Pancreas (tissue), 10 donors: Measurements from ENCODE around the gene ORC1. TPM values are rescaled to one million over a fixed set of nuclear protein-coding genes. Genes with fewer than 3 reads are reported as not detected.

Source experiments
- ATAC-seq, 4 donors: fragments of 200-7000 bp; cut with Tn5 transposase; one replicate each; pipeline versions ENCODE4 v1.8.0 to v1.9.1; 2020; ENCODE audit warnings: mild to moderate bottlenecking in 4 of 4, moderate library complexity in 4 of 4
- DNase-seq, 6 donors: peaks; one replicate each; pipeline ENCODE4 v3.0.0-alpha.2; 2020
- FAIRE-seq: peaks from 2 replicates; lab custom pipeline; 2012; peaks lifted over from hg19 to GRCh38; lab: Jason Lieb, UNC
- H3K27ac ChIP-seq, 4 donors: fragments of 200-600 bp; sonication (generic); 1 replicate in 3 of 4; 2 replicates in 1 of 4; pipeline versions ENCODE4 v1.5.0 to v1.8.0; 2020
- H3K27me3 ChIP-seq, 4 donors: fragments of 200-600 bp; one replicate each; pipeline ENCODE4 v1.8.0; 2021
- H3K36me3 ChIP-seq, 3 donors: fragments of 200-600 bp; sonication (generic) in 1 of 3; one replicate each; pipeline versions ENCODE4 v1.5.0 to v1.8.0; 2020 to 2021
- H3K4me1 ChIP-seq, 3 donors: fragments of 200-600 bp; one replicate each; pipeline ENCODE4 v1.8.0; 2021
- H3K4me3 ChIP-seq, 4 donors: fragments of 200-600 bp; sonication (generic) in 2 of 4; one replicate each; pipeline versions ENCODE4 v1.5.0 to v1.8.0; 2020 to 2021
- H3K9me3 ChIP-seq, 4 donors: fragments of 200-600 bp; one replicate each; pipeline ENCODE4 v1.8.0; 2021
- CTCF ChIP-seq, 4 donors: fragments of 200-600 bp; sonication (generic) in 3 of 4; IDR thresholded peaks; one replicate each; pipeline versions ENCODE4 v1.5.0 to v1.8.0; 2021; ENCODE audit warnings: antibody characterized with exemption in 4 of 4
- WGBS, 2 donors: extraction: QIAGEN DNeasy Blood & Tissue Kit; methylation state at CpG; one replicate each; pipeline ENCODE4 v1.1.7; 2013; 5-methylcytosine and 5-hydroxymethylcytosine counted together
- intact Hi-C, 3 donors: fragments of 100-400 bp; cut with DNase I; formaldehyde crosslinking; loops; one replicate each; pipeline versions ENCODE4 v1.11.1 to v1.14.2; 2022
- polyA plus RNA-seq, 2 donors: library from polyadenylated mRNA; stranded (reverse); fragments of 200-250 nt; gene quantifications; one replicate each; pipeline ENCODE4 v1.2.3, GENCODE V29; 2013
- total RNA-seq, 6 donors: library from RNA; stranded (reverse); fragmentation: NEBNext Ultra II Directional in 4 of 6; extraction: Animal tissue kit (Norgen Biotek cat#: 25700) in 4 of 6; gene quantifications; one replicate each; pipeline versions ENCODE4 v1.2.1 to v1.2.4, GENCODE V29; 2021 to 2023
- donor health status: healthy with polysubstance abuse.
- donor health status: DM: no; HTN: no; CAD: no; lungs with moderate emphysema.
- donor health status: DM: no; HTN: no; CAD: no.
- donor health status: control.
- donor health status: control.
- donor health status: Bipolar disorder and iron deficiency.
- donor health status: DM: yes; HTN: yes; CAD: no.
- donor health status: DM: no; HTN: no; CAD: no.
- donor health status: DM: no; HTN: no; CAD: no.
- donor health status: DM: yes; HTN: yes; CAD: no.

ORC1 gene
- total and polyA plus RNA-seq, 8 donors: 0.09 to 0.68 (median 0.30) TPM

GRCh38 chr1:52332411-52332810 lies 71.8 kb downstream of the ORC1 start:
- TF ChIP-seq CTCF (IDR thresholded peaks at IDR 0.05): no peak
- H3K4me1 ChIP-seq: no peaks in the 10 kb centered on the region
- ATAC-seq (no peak), DNase-seq (no peak), FAIRE-seq (no peak)
- no peak overlapping the region for H3K27ac ChIP-seq
- H3K9me3 ChIP-seq: no peaks in the 10 kb centered on the region
- no peaks in the 10 kb centered on the region for H3K36me3 ChIP-seq
- H3K27me3 ChIP-seq: no peaks in the 10 kb centered on the region
- 97% methylated on average over 1 of the region's 1 CpG for WGBS, 2 donors
- no peak overlapping the region for H3K4me3 ChIP-seq
- intact Hi-C loops: no loop called here

- Histone ChIP-seq H3K4me3 (no peak overlapping the region), H3K36me3 (no peaks in the 10 kb centered on the region), H3K27ac (no peak overlapping the region), H3K27me3 (no peaks in the 10 kb centered on the region), H3K9me3 (no peaks in the 10 kb centered on the region), H3K4me1 (no peaks in the 10 kb centered on the region)
- ATAC-seq (no peak), FAIRE-seq (no peak), DNase-seq (no peak)
- intact Hi-C loops: no loop called here
- TF ChIP-seq CTCF (IDR thresholded peaks at IDR 0.05): no peak
- 91 to 92% methylated on average over 1 of the region's 1 CpG for WGBS, 2 donors
Observed at GRCh38 chr1:52328615-52329014, 75.6 kb downstream of the ORC1 start.

GRCh38 chr1:52325786-52326185 lies 78.4 kb downstream of the ORC1 start:
- H3K27ac ChIP-seq: no peak overlapping the region
- DNase-seq (no peak), FAIRE-seq (no peak), ATAC-seq (no peak)
- 85 to 89% methylated on average over 5 of the region's 5 CpGs for WGBS, 2 donors
- intact Hi-C loops: no loop called here
- H3K27me3 ChIP-seq: no peaks in the 10 kb centered on the region
- H3K4me3 ChIP-seq: no peak overlapping the region
- H3K4me1 ChIP-seq: no peaks in the 10 kb centered on the region
- no peaks in the 10 kb centered on the region for H3K36me3 ChIP-seq
- no peak for TF ChIP-seq CTCF (IDR thresholded peaks at IDR 0.05)
- no peaks in the 10 kb centered on the region for H3K9me3 ChIP-seq

- no peak for FAIRE-seq
- Histone ChIP-seq H3K4me1 (no peaks in the 10 kb centered on the region), H3K27me3 (no peaks in the 10 kb centered on the region), H3K27ac (no peak overlapping the region), H3K36me3 (no peaks in the 10 kb centered on the region), H3K9me3 (no peaks in the 10 kb centered on the region), H3K4me3 (no peak overlapping the region)
- 96 to 97% methylated on average over 8 of the region's 8 CpGs for WGBS, 2 donors
- DNase-seq: no peak
- TF ChIP-seq CTCF (IDR thresholded peaks at IDR 0.05): no peak
- intact Hi-C loops: no loop called here
- ATAC-seq: no peak
Observed at GRCh38 chr1:52323731-52324130, 80.5 kb downstream of the ORC1 start.

Other genes with a start within 250 kb of the ORC1 start
- 10 to 100 TPM; 13.3 to 22.3 (median 14.1) TPM for gene CC2D1B, start 38.2 kb downstream of the ORC1 start, total RNA-seq
- 10 to 100 TPM; 18.4 to 21.3 TPM for gene CC2D1B, start 38.2 kb downstream of the ORC1 start, polyA plus RNA-seq
- gene PRPF38A, start 179 bp upstream of the ORC1 start, total RNA-seq: 10 to 100 TPM; 12.3 to 25.6 (median 19.0) TPM
- gene PRPF38A, start 179 bp upstream of the ORC1 start, polyA plus RNA-seq: 10 to 100 TPM in 1 of 2 donors, 1 to 10 TPM in 1; 7.8 to 12.3 TPM
- gene TUT4, start 148.7 kb upstream of the ORC1 start, total RNA-seq: 10 to 100 TPM; 17.6 to 40.8 (median 24.1) TPM
- 10 to 100 TPM; 17.4 to 34.5 TPM for gene TUT4, start 148.7 kb upstream of the ORC1 start, polyA plus RNA-seq
- 10 to 100 TPM in 1 of 6 donors, 1 to 10 TPM in 5; 3.4 to 14.6 (median 7.7) TPM for gene GPX7, start 197.9 kb upstream of the ORC1 start, total RNA-seq
- gene GPX7, start 197.9 kb upstream of the ORC1 start, polyA plus RNA-seq: 10 to 100 TPM in 1 of 2 donors, 1 to 10 TPM in 1; 8.8 to 11.2 TPM
- under 1 TPM in 4 of 6 donors, not detected in 2; 0.28 to 0.66 (median 0.51) TPM for gene SHISAL2A, start 228.7 kb upstream of the ORC1 start, total RNA-seq
- gene SHISAL2A, start 228.7 kb upstream of the ORC1 start, polyA plus RNA-seq: under 1 TPM in 1 of 2 donors, not detected in 1; 0.19 TPM